GM21515 (cell line): ENCODE data around the gene TTC9C.
"Not testable (repeated sequence)": the region's sequence is repeated elsewhere in the genome, so short reads cannot be mapped to it uniquely, and the experiment has no call there.

Source experiments
- ATAC-seq: cut with Tn5 transposase; IDR thresholded peaks from one replicate; pipeline ENCODE4 v1.9.1; 2021; ENCODE audit not compliant: unreplicated experiment

TTC9C gene

DNA sequence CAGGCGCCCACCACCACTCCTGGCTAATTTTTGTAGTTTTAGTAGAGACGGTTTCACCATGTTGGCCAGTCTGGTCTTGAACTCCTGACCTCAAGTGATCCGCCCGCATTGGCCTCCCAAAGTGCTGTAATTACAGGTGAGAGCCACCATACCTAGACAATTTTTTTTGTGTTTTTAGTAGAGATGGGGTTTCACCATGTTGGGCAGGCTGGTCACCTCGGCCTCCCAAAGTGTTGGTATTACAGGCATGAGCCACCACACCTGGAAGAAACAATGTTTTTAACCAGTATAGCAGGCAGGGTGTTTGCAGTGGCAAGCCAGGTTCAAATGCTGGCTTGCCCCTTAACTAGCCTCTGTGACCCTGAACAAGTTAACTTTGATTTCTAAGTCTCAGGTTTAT, 21.6 kb downstream of the TTC9C start:
- not testable (repeated sequence) for ATAC-seq

DNA sequence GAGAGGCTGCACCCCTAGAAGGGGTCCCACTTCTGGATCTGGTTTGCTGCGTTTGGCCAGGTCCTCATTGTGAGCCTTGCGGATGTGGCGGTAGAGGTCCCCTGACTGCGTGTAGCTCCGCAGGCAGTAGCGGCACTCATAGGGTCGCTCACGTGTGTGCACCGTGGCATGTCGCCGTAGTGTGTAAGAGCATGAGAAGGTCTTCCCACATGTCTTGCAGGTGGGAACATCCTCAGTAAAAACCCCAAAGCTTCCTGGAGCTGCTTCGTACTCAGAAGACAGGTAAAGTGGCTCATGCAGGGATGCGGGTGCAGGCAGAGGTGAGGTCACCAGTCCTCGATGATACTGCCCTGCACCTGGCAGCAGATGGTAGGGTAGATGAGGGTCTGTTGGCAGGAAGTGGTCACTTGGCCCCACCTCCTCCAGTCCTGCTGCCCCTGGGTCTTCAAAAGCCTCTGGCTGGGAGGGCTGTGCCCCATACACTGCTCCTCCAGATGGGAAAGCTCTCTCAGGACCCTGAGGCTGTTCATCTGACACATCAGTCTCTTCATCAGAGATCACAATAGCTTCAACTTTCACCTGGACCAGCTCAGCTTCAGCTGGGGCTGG, 24.0 kb downstream of the TTC9C start:
- ATAC-seq = no peak

GRCh38 chr11:62752994-62753735, 24.9 kb downstream of the TTC9C start:
- ATAC-seq = peak; percentile 1

GRCh38 chr11:62753736-62754603, 25.7 kb downstream of the TTC9C start, which contains the start of gene ZBTB3:
ZBTB3 (minus strand) TSS chr11:62754160; CDS start chr11:62753664, 496 bp downstream.
- peak; percentile 91 for ATAC-seq

- ATAC-seq = no peak
Measured at GRCh38 chr11:62755086-62755615, 26.9 kb downstream of the TTC9C start.

DNA sequence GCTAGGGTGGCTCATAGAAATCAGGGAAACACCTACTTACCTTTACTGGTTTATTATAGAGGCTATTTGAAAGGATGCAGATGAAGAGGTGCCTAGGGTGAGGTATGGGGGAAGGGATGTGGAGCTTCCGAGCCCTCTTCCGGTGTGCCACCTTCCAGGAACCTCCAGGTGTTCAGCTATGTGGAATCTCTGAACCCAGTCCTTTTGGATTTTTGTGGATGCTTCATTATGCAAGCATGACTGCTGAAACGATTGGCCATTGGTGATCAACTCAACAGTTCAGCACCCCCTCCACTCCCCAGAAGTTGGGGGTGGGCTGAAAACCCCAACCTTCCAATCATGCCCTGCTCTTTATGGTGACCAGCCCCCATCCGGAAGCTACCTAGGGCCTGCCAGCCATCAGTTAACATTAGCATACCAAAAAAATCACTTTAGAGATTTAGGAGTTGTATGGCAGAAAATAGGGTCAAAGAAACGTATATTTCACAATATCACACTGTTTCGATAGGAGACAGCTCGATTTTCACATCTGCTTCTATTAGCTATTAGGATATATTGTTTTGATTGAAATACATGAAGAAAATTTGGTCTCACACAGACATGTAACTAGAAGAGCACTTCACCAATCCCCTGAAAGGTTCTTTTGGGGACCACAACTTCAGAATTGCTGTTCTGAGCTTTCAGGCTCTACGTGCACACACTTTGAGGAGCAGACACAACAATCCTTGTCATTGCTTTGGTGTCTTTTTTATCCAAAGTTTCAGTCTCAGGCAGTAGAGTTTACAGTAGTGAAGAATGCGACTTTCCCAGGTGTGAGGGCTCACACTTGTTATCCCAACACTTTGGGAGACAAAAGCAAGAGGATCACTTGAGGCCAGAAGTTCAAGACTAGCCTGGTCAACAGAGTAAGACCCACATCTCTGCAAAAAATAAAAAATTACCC, 29.8 kb downstream of the TTC9C start:
- no peak for ATAC-seq

DNA sequence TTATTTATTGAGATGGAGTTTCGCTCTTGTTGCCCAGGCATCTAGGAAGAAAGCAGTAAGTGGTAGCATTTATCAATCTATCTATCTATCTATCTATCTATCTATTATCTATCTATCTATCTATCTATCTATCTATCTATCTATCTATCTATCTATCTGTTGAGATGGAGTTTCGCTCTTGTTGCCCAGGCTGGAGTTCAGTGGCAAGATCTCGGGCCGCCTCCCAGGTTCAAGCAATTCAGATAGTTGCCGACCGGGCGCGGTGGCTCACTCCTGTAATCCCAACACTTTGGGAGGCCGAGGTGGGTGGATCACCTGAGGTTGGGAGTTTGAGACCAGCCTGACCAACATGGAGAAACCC, 32.6 kb downstream of the TTC9C start:
- ATAC-seq = not testable (repeated sequence)

GRCh38 chr11:62770778-62771143, 42.5 kb downstream of the TTC9C start:
- ATAC-seq = peak; percentile 2

GRCh38 chr11:62771144-62772021, 43.1 kb downstream of the TTC9C start, which contains the start of gene TAF6L:
TAF6L (plus strand) TSS chr11:62771396; CDS start chr11:62775784, 4,388 bp downstream.
- ATAC-seq = peak; percentile 70

DNA sequence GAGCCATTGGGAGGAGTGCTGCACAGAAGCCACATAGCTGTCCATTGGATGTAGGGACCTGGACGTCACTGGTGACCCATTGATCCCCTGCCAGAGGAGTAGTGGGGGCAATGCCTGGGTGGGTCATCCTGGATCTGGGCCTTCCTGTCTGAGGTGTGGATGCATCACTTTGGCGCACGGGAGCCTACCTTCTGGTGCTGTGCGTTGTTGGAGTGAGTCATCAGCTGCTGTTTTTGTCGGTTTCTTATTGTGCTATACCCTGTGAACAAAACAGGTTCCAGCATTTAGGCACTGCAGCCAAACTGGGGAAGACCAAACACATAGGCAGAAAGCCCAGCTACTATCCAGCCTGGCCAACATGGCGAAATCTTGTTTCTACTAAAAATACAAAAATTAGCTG, 46.1 kb downstream of the TTC9C start:
- ATAC-seq = no peak

GRCh38 chr11:62775646-62776045, 47.4 kb downstream of the TTC9C start:
- ATAC-seq = no peak

GRCh38 chr11:62777389-62777788, 49.1 kb downstream of the TTC9C start:
- ATAC-seq = no peak

GRCh38 chr11:62778441-62778840, 50.2 kb downstream of the TTC9C start:
- ATAC-seq = no peak

DNA sequence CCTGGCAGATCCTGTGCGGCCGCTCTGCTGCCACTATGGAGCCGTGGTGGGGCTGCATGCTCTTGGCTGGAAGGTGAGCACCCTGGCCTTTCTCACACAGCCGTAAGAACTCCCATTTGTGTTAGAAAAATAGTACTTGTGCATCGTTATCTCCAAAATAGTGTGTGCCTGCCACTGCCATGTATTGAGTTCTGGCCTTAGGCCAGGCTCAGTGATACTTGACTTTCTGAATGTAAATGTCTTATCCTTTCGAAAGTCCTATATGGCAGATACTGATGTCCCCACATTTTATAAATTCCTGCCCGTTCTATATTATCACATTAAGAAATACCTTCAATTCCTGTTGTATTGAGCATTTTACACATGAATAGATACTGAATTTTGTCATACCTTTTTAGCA, 54.5 kb downstream of the TTC9C start:
- no peak for ATAC-seq

GRCh38 chr11:62786318-62787004, 58.2 kb downstream of the TTC9C start:
- ATAC-seq = peak; percentile 67

DNA sequence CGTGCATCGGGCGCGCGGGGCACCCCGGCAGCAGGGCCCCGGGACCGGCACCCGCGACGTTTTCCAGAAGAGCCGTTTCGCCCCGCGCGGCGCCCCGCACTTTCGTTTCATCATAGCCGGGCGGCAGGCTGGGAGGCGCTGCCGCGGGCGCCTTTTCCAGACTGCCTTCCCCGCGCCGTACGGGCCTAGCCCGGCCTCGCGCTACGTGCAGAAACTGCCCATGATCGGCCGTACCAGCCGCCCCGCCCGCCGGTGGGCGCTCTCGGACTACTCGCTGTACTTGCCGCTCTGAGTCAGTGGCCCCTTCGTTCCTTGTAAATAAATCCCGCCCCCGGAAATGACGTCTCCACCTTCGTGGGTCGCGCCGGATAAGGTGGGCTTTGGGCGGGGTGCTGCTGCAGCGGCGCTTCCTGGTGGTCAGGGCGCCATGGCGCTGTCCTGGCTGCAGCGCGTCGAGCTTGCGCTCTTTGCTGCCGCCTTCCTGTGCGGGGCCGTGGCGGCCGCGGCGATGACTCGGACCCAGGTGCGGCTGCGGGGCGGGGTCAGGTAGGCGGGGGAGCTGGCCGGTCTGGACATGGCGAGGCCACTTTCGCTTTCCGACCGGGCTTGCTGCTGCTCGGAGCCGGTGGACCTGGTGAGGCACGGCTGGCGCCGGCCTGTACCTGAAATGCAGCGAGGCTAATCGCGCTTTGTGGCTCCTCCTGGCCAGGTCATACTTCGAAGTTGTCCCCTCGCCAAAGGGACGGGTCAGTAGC, 58.9 kb downstream of the TTC9C start, which contains the start of gene TMEM179B:
Gene TMEM179B, plus strand, starts transcription at position 398 of the 755 bp plus-strand sequence. Its CDS starts 30 bp downstream, at position 428.
- ATAC-seq = peak; percentile 61
